Activated CD4-positive, alpha-beta memory T cell treated with anti-CD3 and anti-CD28 coated beads for 36 hours (primary cell): Measurements from ENCODE around the gene MCOLN2. TPM values are rescaled to one million over a fixed set of nuclear protein-coding genes. Genes with fewer than 3 reads are reported as not detected.
A peak's percentile ranks its signal among the peaks of the same experiment; 100 is the strongest.

Experiments used
- CTCF ChIA-PET: fragments of 350-600 bp; sonication (Branson Sonifier 250); formaldehyde crosslinking; loops from one replicate; lab custom pipeline; 2021; ENCODE audit warnings: antibody characterized with exemption, inconsistent platforms; lab: Charles Lee
- POLR2A ChIA-PET: fragments of 350-600 bp; sonication (Branson Sonifier 250); formaldehyde crosslinking; loops from one replicate; lab custom pipeline; 2021; ENCODE audit warnings: antibody characterized with exemption; lab: Charles Lee
- DNase-seq: peaks from one replicate; pipeline ENCODE4 v3.0.0-alpha.2; 2020
- H3K27ac Mint-ChIP-seq: one replicate; pipeline ENCODE4 v1.8.0; 2021; ENCODE audit warnings: mixed read lengths
- H3K27me3 Mint-ChIP-seq: one replicate; pipeline ENCODE4 v1.8.0; 2021; ENCODE audit warnings: mixed read lengths
- H3K36me3 Mint-ChIP-seq: one replicate; pipeline ENCODE4 v1.8.0; 2021; ENCODE audit warnings: mixed read lengths
- H3K4me1 Mint-ChIP-seq: one replicate; pipeline ENCODE4 v1.8.0; 2021; ENCODE audit warnings: low read depth, mixed read lengths
- H3K4me3 Mint-ChIP-seq: one replicate; pipeline ENCODE4 v1.8.0; 2021; ENCODE audit warnings: mild to moderate bottlenecking, mixed read lengths
- H3K9me3 Mint-ChIP-seq: one replicate; pipeline ENCODE4 v1.8.0; 2021; ENCODE audit warnings: mixed read lengths
- intact Hi-C: fragments of 100-400 bp; cut with micrococcal nuclease; formaldehyde crosslinking; loops from one replicate; pipeline ENCODE4 v1.15.1; 2023
- total RNA-seq, 2 experiments: library from RNA; stranded (reverse); gene quantifications; one replicate each; pipeline ENCODE4 v1.2.3, GENCODE V29; 2021

MCOLN2 gene
- total RNA-seq, result 10 to 100 TPM; 42.1 to 43.2 TPM

DNA sequence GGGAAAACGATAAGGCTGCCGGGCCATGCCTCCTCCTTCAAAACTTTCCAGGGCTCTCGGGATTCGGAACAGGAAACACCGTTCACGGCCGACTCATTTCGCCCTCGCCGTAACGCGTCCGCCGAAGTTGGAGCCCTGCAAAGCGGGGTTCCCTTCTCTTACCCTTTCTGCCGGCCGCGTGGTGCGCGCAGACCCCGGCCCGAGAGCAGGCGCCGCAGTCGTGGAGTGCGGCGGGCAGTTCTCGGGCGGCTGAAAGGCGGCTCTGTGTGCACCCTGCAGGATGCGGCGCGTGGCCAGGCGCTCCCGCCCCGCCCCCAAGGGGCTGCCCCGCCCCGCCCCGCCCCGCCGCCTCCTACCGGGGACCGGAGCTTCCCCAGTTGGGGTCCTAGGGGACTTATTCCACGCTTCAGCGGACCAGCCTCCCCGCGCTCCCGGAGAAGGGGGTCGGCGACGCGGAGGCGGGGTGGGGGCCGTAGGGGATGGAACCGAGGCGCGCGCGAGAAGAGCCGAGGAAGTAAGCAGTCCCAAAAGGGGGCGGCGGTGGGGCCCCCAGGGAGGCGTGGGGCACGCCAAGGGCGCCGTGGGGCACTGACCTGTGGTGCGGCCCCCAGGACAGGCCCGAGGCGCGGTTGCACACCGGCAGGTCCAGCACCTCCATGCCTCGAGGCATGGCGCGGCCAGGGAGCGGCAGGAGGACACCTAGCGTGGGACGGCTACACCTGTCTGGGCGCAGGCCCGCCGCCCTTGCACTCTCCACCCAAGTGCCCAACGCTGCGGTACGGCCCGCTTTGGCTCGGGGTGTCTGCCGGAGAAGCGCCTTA is at the start of gene MCOLN2:
MCOLN2 (minus strand) TSS at position 268 of the 821 bp plus-strand sequence; CDS start at position 27, 241 bp downstream.
- intact Hi-C loops, result loop anchor here (1.0 to 5.0 kb wide), 12 partner anchors 9 to 850 kb away; partner anchors contain the start of genes BCL10, C1orf52, CTBS and SYDE2
- ChIA-PET POLR2A (interaction anchor here (2.2 to 4.1 kb wide), 3 partner anchors 28 to 279 kb away, joined by 10 to 41 read pairs (median 12); partner anchors contain the start of gene BCL10), CTCF (interaction anchor here (2.2 to 3.8 kb wide), 4 partner anchors 25 to 257 kb away, joined by 8 to 44 read pairs (median 16); no protein-coding TSS in a partner anchor)
- Mint-ChIP-seq H3K27ac (peak within 1 kb of the TSS; percentile 95), H3K9me3 (no peaks in the 10 kb centered on the region), H3K27me3 (peaks cover 12% of the 10 kb centered on the region), H3K36me3 (peaks cover 21% of the 10 kb centered on the region), H3K4me1 (peaks cover 40% of the 10 kb centered on the region), H3K4me3 (peak within 1 kb of the TSS; percentile 77)
- DNase-seq, result peak; percentile 68

DNA sequence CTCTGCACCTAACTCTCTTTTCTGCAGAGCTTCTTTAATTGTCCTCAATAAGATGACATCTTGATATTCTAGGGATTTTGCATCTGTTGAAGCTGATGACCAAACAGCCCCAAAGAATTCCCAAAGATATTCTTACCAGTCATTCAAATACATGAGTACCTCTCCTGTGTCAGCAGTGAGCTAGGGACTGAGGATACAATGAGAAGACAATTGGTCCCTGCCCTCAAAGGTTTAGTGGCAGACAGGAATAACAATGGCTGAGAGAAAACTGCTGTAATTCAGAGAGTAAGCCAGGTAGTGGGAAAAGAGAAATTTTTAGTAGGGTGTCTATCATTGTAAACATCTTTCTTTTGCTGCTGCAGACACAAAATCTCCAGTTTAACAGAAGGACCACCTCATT is 45.5 kb upstream of the MCOLN2 start:
- intact Hi-C loops, result loop anchor here (10.0 kb wide), 1 partner anchor 192 kb away; no protein-coding TSS in a partner anchor
- Mint-ChIP-seq H3K9me3 (no peaks in the 10 kb centered on the region), H3K27ac (no peak overlapping the region), H3K27me3 (peaks cover 21% of the 10 kb centered on the region), H3K4me1 (no peaks in the 10 kb centered on the region), H3K4me3 (no peak overlapping the region), H3K36me3 (no peaks in the 10 kb centered on the region)
- ChIA-PET CTCF (interaction anchor here (1.5 kb wide), 1 partner anchor 97 kb away, joined by 3 read pairs; no protein-coding TSS in a partner anchor), POLR2A (no interaction called here)
- DNase-seq, result no peak

DNA sequence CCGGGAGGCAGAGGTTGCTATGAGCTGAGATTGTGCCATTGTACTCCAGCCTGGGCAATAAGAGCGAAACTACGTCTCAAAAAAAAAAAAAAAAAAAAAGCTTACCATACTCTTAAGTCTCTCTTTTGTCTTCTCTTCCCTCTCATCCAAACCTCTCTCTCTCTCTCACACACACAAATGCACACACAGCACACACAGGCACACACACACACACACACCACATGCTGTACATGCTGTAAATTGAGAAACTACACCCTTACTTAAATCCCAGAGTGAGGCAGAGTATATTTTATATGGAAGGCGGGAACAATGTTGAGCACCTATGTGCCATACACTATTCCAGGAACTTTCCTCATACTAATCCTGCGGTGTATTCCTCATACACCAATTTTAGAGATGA is 44.9 kb upstream of the MCOLN2 start:
- H3K27me3 Mint-ChIP-seq, result peaks cover 15% of the 10 kb centered on the region
- no peaks in the 10 kb centered on the region for H3K36me3 Mint-ChIP-seq
- ChIA-PET CTCF (interaction anchor here (1.5 kb wide), 1 partner anchor 97 kb away, joined by 3 read pairs; no protein-coding TSS in a partner anchor), POLR2A (no interaction called here)
- H3K4me3 Mint-ChIP-seq, result no peak overlapping the region
- intact Hi-C loops, result loop anchor here (10.0 kb wide), 1 partner anchor 193 kb away; no protein-coding TSS in a partner anchor
- no peaks in the 10 kb centered on the region for H3K9me3 Mint-ChIP-seq
- H3K4me1 Mint-ChIP-seq, result no peaks in the 10 kb centered on the region
- H3K27ac Mint-ChIP-seq, result no peak overlapping the region
- no peak for DNase-seq

DNA sequence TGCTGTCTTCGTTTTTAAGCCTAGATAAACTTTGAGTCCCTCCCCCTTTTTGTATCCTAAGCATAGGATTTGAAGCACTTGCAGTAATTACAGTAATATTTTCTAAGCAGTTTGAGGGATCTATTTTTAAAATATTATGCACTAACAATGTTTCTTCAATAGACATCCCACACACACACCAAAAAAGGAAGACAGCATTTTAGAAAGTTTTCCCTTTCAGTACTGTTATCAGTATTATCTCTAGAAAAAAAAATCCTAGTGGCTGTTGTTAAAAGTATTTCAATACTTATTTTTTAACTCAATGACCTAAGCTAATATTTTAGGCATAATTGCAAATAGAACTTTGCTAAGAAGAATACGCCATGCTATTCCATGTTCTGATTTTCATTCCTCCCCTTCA is 36.3 kb upstream of the MCOLN2 start:
- POLR2A ChIA-PET, result no interaction called here
- DNase-seq, result no peak
- Mint-ChIP-seq H3K4me1 (no peaks in the 10 kb centered on the region), H3K4me3 (no peak overlapping the region), H3K27ac (no peak overlapping the region), H3K36me3 (no peaks in the 10 kb centered on the region), H3K9me3 (no peaks in the 10 kb centered on the region), H3K27me3 (no peaks in the 10 kb centered on the region)
- CTCF ChIA-PET, result interaction anchor here (1.0 to 2.4 kb wide), 3 partner anchors 88 to 251 kb away, joined by 6 to 7 read pairs (median 6); no protein-coding TSS in a partner anchor
- intact Hi-C loops, result no loop called here

DNA sequence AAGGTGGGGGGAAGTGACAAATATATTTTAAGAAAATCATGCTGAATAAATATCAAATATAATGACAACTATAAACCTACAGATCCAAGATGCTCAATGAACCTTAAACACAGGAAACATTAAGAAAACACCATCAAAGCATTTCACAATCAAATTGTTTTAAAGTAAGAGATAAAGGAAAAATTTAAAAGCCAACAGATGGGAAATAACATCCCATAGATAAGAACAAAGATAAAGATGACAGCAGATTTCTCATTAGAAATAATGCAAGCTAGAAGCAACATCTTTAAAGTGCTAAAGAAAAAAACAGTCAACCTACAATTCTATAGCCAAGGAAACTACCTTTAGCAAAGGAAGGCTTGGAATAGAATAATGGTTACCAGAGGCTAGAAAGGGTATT is 33.6 kb upstream of the MCOLN2 start:
- Mint-ChIP-seq H3K27me3 (no peaks in the 10 kb centered on the region), H3K4me1 (peaks cover 12% of the 10 kb centered on the region), H3K36me3 (no peaks in the 10 kb centered on the region), H3K4me3 (no peak overlapping the region), H3K9me3 (no peaks in the 10 kb centered on the region), H3K27ac (no peak overlapping the region)
- CTCF ChIA-PET, result interaction anchor here (2.7 kb wide), 1 partner anchor 86 kb away, joined by 20 read pairs; no protein-coding TSS in a partner anchor
- intact Hi-C loops, result no loop called here
- no peak for DNase-seq
- POLR2A ChIA-PET, result no interaction called here

DNA sequence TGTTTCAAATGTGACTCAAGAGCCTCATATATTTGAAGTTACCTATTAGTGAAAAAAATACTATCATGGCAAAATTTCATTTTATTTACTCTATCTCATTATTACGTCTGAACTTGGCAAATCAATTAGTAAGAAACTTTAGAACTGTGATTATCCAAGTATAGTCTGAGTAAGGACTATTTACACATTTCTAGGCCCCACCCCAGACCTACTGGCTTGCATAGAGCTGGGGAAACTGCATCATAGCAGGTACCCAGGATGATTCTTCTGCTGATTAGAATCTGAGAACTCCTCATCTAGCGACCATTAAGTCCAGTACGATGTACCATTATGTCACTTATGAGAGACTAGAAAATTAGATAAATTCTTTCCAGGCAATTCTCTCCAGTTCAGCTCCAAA is 31.2 kb upstream of the MCOLN2 start:
- Mint-ChIP-seq H3K36me3 (no peaks in the 10 kb centered on the region), H3K4me1 (peaks cover 12% of the 10 kb centered on the region), H3K9me3 (no peaks in the 10 kb centered on the region), H3K27me3 (no peaks in the 10 kb centered on the region), H3K27ac (no peak overlapping the region), H3K4me3 (no peak overlapping the region)
- POLR2A ChIA-PET, result interaction anchor here (1.1 to 1.4 kb wide), 2 partner anchors 9 to 83 kb away, joined by 4 to 8 read pairs; no protein-coding TSS in a partner anchor
- no peak for DNase-seq
- intact Hi-C loops, result no loop called here
- CTCF ChIA-PET, result interaction anchor here (0.9 to 6.3 kb wide), 13 partner anchors 9 to 227 kb away, joined by 3 to 175 read pairs (median 6); no protein-coding TSS in a partner anchor

DNA sequence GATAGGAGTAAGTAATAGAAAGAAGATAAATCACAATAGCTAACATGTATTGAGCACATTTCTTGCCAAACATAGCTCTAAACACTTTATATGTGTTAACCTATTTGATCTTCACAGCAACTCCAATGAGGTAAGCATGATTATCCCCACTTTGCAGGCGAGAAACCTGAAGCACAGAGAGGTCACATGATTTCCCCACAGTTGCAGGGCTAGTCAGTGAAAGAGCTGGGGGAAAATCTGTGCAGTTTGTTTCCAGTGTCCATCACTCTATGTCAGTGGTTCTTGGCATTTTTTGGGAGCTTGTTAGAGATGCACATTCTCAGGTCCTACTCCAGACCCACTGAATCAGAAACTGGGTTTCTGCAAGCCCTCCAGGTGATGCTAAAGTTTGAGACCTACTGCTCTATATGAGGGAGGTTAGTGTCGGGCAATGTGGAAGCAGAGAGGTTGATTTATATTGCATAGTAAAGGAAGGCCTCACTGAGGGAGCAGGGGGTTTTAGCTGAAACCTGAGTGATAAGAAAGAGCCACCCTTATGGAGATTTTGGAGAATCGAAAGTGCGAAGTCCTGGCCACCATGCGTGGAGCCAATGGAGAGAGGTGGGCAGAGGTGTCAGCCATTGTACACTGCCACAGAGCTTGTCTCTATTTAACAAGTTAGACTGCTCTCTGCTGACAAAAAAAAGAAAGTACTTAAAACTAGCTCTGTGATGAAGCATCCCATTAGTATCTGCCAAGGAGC is 30.5 kb upstream of the MCOLN2 start:
- peak; percentile 25 for DNase-seq
- POLR2A ChIA-PET, result interaction anchor here (1.1 to 1.4 kb wide), 2 partner anchors 8 to 82 kb away, joined by 4 to 8 read pairs; no protein-coding TSS in a partner anchor
- Mint-ChIP-seq H3K27me3 (no peaks in the 10 kb centered on the region), H3K9me3 (no peaks in the 10 kb centered on the region), H3K4me3 (no peak overlapping the region), H3K4me1 (peaks cover 12% of the 10 kb centered on the region), H3K27ac (no peak overlapping the region), H3K36me3 (no peaks in the 10 kb centered on the region)
- intact Hi-C loops, result loop anchor here (1.0 to 2.0 kb wide), 3 partner anchors 29 to 82 kb away; no protein-coding TSS in a partner anchor
- CTCF ChIA-PET, result interaction anchor here (0.9 to 6.3 kb wide), 13 partner anchors 8 to 227 kb away, joined by 3 to 175 read pairs (median 6); no protein-coding TSS in a partner anchor

DNA sequence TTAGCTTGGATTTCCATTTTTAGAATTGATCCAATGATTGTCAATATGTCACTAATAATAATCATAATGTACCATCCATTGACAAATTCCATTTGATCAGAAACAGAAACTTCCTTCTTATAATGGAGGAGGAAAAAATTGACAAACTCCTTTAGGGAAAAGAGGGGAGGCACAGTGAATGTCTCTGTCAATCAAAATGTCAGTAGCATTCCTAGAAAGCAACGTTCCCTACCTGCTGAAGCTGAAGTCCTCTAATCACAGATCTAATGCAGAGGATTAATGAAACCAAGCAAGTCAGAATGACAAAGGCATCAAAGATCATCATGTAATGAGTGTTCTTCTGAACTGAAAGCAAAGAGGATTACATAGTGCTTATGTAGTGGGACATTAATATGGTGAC is 29.0 kb upstream of the MCOLN2 start:
- peaks cover 12% of the 10 kb centered on the region for H3K4me1 Mint-ChIP-seq
- POLR2A ChIA-PET, result no interaction called here
- CTCF ChIA-PET, result interaction anchor here (6.3 kb wide), 1 partner anchor 81 kb away, joined by 175 read pairs; no protein-coding TSS in a partner anchor
- H3K27ac Mint-ChIP-seq, result no peak overlapping the region
- intact Hi-C loops, result loop anchor here (2.0 kb wide), 2 partner anchors 27 to 53 kb away; no protein-coding TSS in a partner anchor
- no peak overlapping the region for H3K4me3 Mint-ChIP-seq
- no peaks in the 10 kb centered on the region for H3K36me3 Mint-ChIP-seq
- H3K9me3 Mint-ChIP-seq, result no peaks in the 10 kb centered on the region
- no peaks in the 10 kb centered on the region for H3K27me3 Mint-ChIP-seq
- DNase-seq, result no peak

DNA sequence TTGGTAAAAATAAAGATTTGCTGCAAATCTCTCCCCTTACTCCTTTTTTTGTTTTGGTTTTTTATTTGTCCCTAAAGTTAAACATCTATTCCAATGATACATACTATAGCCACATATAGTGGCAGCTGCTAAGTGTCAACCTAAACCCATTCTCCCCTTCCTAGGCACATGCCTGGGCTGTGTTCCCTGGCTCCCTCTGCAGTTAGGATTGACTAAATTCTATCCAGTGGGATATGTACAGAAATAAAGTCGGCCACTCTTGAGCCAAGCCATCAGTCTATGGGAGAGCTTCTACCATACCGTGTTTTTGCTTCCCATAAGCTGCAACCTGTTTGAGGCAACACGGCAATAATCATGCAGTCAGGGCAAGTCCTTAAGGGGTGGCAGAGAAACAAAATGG is 27.8 kb upstream of the MCOLN2 start:
- intact Hi-C loops, result no loop called here
- H3K4me1 Mint-ChIP-seq, result peaks cover 12% of the 10 kb centered on the region
- H3K27ac Mint-ChIP-seq, result no peak overlapping the region
- H3K9me3 Mint-ChIP-seq, result no peaks in the 10 kb centered on the region
- no peak overlapping the region for H3K4me3 Mint-ChIP-seq
- no peaks in the 10 kb centered on the region for H3K36me3 Mint-ChIP-seq
- CTCF ChIA-PET, result interaction anchor here (0.7 to 6.3 kb wide), 4 partner anchors 74 to 250 kb away, joined by 3 to 175 read pairs (median 3); partner anchors contain the start of gene C1orf52
- H3K27me3 Mint-ChIP-seq, result no peaks in the 10 kb centered on the region
- POLR2A ChIA-PET, result no interaction called here
- DNase-seq, result no peak

DNA sequence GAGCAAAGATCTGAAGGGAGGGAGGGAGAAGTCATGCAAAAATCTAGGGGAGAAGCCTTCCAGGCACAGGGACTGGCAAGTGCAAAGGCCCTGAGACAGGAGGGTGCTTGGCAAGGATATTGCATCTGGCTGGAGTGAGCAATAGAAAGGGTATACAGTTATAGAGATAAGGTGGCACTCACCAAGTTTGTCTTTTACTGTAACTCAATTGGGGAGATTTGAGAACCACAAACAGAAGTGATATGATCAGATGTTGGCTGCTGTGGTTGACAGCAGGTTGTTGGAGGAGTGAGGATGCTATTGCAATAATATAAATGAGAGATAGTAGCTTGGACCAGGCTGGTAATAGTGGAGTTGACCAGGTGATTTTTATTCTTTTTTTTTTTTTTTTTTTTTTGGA is 25.8 kb upstream of the MCOLN2 start:
- intact Hi-C loops, result no loop called here
- DNase-seq, result no peak
- no peak overlapping the region for H3K27ac Mint-ChIP-seq
- no peak overlapping the region for H3K4me3 Mint-ChIP-seq
- ChIA-PET POLR2A (no interaction called here), CTCF (interaction anchor here (2.2 to 6.3 kb wide), 2 partner anchors 78 to 237 kb away, joined by 5 to 175 read pairs; partner anchors contain the start of gene C1orf52)
- no peaks in the 10 kb centered on the region for H3K27me3 Mint-ChIP-seq
- H3K9me3 Mint-ChIP-seq, result no peaks in the 10 kb centered on the region
- H3K36me3 Mint-ChIP-seq, result no peaks in the 10 kb centered on the region
- H3K4me1 Mint-ChIP-seq, result peaks cover 12% of the 10 kb centered on the region

DNA sequence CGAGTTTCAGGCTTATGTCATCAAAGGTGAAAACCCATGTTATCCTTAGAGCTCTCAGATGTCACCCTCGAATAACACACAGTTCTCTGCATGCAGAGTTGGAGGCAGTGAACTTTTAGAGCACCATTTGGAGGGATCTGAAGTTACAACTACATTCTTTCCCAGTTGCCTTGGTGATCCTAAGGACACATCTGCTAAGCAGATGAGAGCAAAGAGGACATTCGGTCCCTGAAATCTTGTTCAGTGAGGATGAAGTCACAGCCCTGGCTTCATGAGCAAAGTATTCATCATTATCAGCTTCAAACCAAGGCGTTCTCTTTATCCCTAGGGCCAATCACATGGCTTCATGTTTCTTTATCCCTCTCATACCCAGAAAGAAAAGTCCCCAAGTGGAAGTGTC is 23.1 kb upstream of the MCOLN2 start:
- intact Hi-C loops, result no loop called here
- CTCF ChIA-PET, result no interaction called here
- DNase-seq, result no peak
- Mint-ChIP-seq H3K4me1 (peaks cover 2% of the 10 kb centered on the region), H3K9me3 (no peaks in the 10 kb centered on the region), H3K27ac (no peak overlapping the region), H3K36me3 (no peaks in the 10 kb centered on the region), H3K4me3 (no peak overlapping the region), H3K27me3 (no peaks in the 10 kb centered on the region)
- POLR2A ChIA-PET, result no interaction called here
